Measurements from ENCODE around the gene NCAM2. TPM values are rescaled to one million over a fixed set of nuclear protein-coding genes. Genes with fewer than 3 reads are reported as not detected.
A peak's percentile ranks its signal among the peaks of the same experiment; 100 is the strongest.

NCAM2 gene
- total RNA-seq, 1 donor from 2014 or later = 0.84 TPM

GRCh38 chr21:21508859-21509258 lies 510.6 kb downstream of the NCAM2 start:
- no peak for TF ChIP-seq EZH2 (IDR thresholded peaks at IDR 0.05)
- TF ChIP-seq EZH2phosphoT487 (IDR thresholded peaks at IDR 0.05) = no peak
- no peak for TF ChIP-seq CTCF (IDR thresholded peaks at IDR 0.05)
- no peaks in the 10 kb centered on the region for H3K4me1 Mint-ChIP-seq

GRCh38 chr21:21530680-21531079 lies 532.5 kb downstream of the NCAM2 start:
- H3K9me3 Mint-ChIP-seq = no peaks in the 10 kb centered on the region
- Histone ChIP-seq H3K36me3 (no peaks in the 10 kb centered on the region), H4K20me1 (ENCODE audit: low read depth) (no peaks in the 10 kb centered on the region), H3K4me2 (no peak overlapping the region), H3K27me3 (no peaks in the 10 kb centered on the region), H3K79me2 (ENCODE audit: low read depth) (no peaks in the 10 kb centered on the region), H3K4me1 (no peaks in the 10 kb centered on the region), H2AFZ (replicated peaks) (no peak overlapping the region), H3K27ac (no peak overlapping the region), H3K9me3 (ENCODE audit: low read depth) (no peaks in the 10 kb centered on the region), H3F3A (ENCODE audit: low read depth) (no peaks in the 10 kb centered on the region), H3K4me3 (no peak overlapping the region), H3K9ac (no peak overlapping the region)
- TF ChIP-seq EZH2 (IDR thresholded peaks at IDR 0.05) (no peak), EZH2phosphoT487 (IDR thresholded peaks at IDR 0.05) (no peak), CTCF (IDR thresholded peaks at IDR 0.05) (no peak)
- no peaks in the 10 kb centered on the region for H3K4me1 Mint-ChIP-seq
- no peak for DNase-seq (ENCODE audit: low spot score)
- H3K36me3 Mint-ChIP-seq = no peaks in the 10 kb centered on the region
- no peak overlapping the region for H3K4me3 Mint-ChIP-seq
- no peak overlapping the region for H3K27ac Mint-ChIP-seq
- H3K27me3 Mint-ChIP-seq (ENCODE audit: insufficient read depth, low read depth) = no peaks in the 10 kb centered on the region

More at GRCh38 chr21:21508859-21509258, 510.6 kb downstream of the NCAM2 start:
- Histone ChIP-seq H3K36me3 (no peaks in the 10 kb centered on the region), H3K4me3 (no peak overlapping the region), H3K4me2 (no peak overlapping the region), H3K27me3 (no peaks in the 10 kb centered on the region), H3F3A (ENCODE audit: low read depth) (no peaks in the 10 kb centered on the region), H4K20me1 (ENCODE audit: low read depth) (no peaks in the 10 kb centered on the region), H3K79me2 (ENCODE audit: low read depth) (no peaks in the 10 kb centered on the region), H3K4me1 (no peaks in the 10 kb centered on the region), H2AFZ (replicated peaks) (no peak overlapping the region), H3K9ac (no peak overlapping the region), H3K27ac (no peak overlapping the region), H3K9me3 (ENCODE audit: low read depth) (no peaks in the 10 kb centered on the region)
- Mint-ChIP-seq H3K4me3 (no peak overlapping the region), H3K27ac (no peak overlapping the region), H3K9me3 (no peaks in the 10 kb centered on the region), H3K27me3 (ENCODE audit: insufficient read depth, low read depth) (no peaks in the 10 kb centered on the region), H3K36me3 (no peaks in the 10 kb centered on the region)
- DNase-seq (ENCODE audit: low spot score) = no peak

GRCh38 chr21:21547368-21547953 lies 549.3 kb downstream of the NCAM2 start:
- no peaks in the 10 kb centered on the region for H3K36me3 Mint-ChIP-seq
- no peak overlapping the region for H3K27ac ChIP-seq
- H4K20me1 ChIP-seq (ENCODE audit: low read depth) = no peaks in the 10 kb centered on the region
- H2AFZ ChIP-seq (replicated peaks) = peak overlapping the region; percentile 52
- no peak overlapping the region for H3K4me3 Mint-ChIP-seq
- no peaks in the 10 kb centered on the region for H3K36me3 ChIP-seq
- H3K27me3 ChIP-seq = no peaks in the 10 kb centered on the region
- no peaks in the 10 kb centered on the region for H3K79me2 ChIP-seq (ENCODE audit: low read depth)
- no peak overlapping the region for H3K4me3 ChIP-seq
- no peaks in the 10 kb centered on the region for H3K9me3 ChIP-seq (ENCODE audit: low read depth)
- no peak overlapping the region for H3K4me2 ChIP-seq
- H3F3A ChIP-seq (ENCODE audit: low read depth) = no peaks in the 10 kb centered on the region
- no peaks in the 10 kb centered on the region for H3K4me1 ChIP-seq
- no peak overlapping the region for H3K27ac Mint-ChIP-seq
- TF ChIP-seq EZH2phosphoT487 (IDR thresholded peaks at IDR 0.05) (no peak), EZH2 (IDR thresholded peaks at IDR 0.05) (no peak), CTCF (IDR thresholded peaks at IDR 0.05) (no peak)
- no peaks in the 10 kb centered on the region for H3K27me3 Mint-ChIP-seq (ENCODE audit: insufficient read depth, low read depth)
- H3K9ac ChIP-seq = no peak overlapping the region
- no peaks in the 10 kb centered on the region for H3K4me1 Mint-ChIP-seq
- H3K9me3 Mint-ChIP-seq = peaks cover 2% of the 10 kb centered on the region
- no peak for DNase-seq (ENCODE audit: low spot score)

Data from neural progenitor cell (in vitro differentiated cells).